Mononuclear cell (primary cell): ENCODE measurements around the gene FHIP1A. TPM values are rescaled to one million over a fixed set of nuclear protein-coding genes. Genes with fewer than 3 reads are reported as not detected.
"Not testable (repeated sequence)": the region's sequence is repeated elsewhere in the genome, so short reads cannot be mapped to it uniquely, and the experiment has no call there.

Source experiments
- H3K27me3 ChIP-seq: 2 replicates; pipeline ENCODE4 v1.6.0; 2011; ENCODE audit warnings: low read length, control low read depth; ENCODE audit not compliant: insufficient read depth
- H3K4me1 ChIP-seq: 2 replicates; pipeline ENCODE4 v1.5.1; 2011; ENCODE audit warnings: mild to moderate bottlenecking, low read length, control low read depth; ENCODE audit not compliant: insufficient read depth
- H3K4me3 ChIP-seq: 2 replicates; pipeline ENCODE4 v1.5.1; 2011; ENCODE audit warnings: mild to moderate bottlenecking, low read length, moderate library complexity
- H3K9me3 ChIP-seq: 2 replicates; pipeline ENCODE4 v1.5.1; 2011; ENCODE audit warnings: low read depth, mild to moderate bottlenecking, control low read depth, low read length
- total RNA-seq: library from RNA; depleted of rRNA; stranded (reverse); fragments of >200 nt; gene quantifications from one replicate; pipeline ENCODE4 v1.2.3, GENCODE V29; 2012

FHIP1A gene
- 2.8 TPM for total RNA-seq

- Histone ChIP-seq H3K4me3 (peak within 1 kb of the TSS; percentile 37), H3K9me3 (no peaks in the 10 kb centered on the region), H3K27me3 (peaks cover 22% of the 10 kb centered on the region), H3K4me1 (peaks cover 29% of the 10 kb centered on the region)
Observed at GRCh38 chr4:151408630-151409469, at the start of gene FHIP1A. Gene FHIP1A, plus strand, starts transcription at chr4:151409176. Its CDS starts 157,084 bp downstream, at chr4:151566260.

DNA sequence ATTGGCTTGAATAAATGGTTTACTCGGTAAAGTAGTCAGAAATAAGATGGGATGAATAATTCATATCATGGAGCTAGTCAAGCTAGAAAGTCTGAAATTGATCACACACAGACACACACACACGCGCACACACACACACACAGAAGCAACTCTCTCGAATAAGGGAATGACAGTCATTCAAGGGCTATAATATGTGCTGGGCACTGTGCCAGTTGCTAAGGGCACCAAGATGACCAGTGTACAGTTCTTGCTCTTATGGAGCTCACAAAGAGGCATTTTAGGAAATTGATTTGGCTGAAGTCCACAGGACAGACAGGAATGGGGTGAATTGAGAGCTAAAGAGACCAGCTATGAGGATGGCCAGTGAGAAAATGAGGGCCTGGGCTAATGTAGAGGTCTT, 49.4 kb upstream of the FHIP1A start:
- Histone ChIP-seq H3K9me3 (no peaks in the 10 kb centered on the region), H3K27me3 (peaks cover 7% of the 10 kb centered on the region), H3K4me3 (no peak overlapping the region), H3K4me1 (no peaks in the 10 kb centered on the region)

DNA sequence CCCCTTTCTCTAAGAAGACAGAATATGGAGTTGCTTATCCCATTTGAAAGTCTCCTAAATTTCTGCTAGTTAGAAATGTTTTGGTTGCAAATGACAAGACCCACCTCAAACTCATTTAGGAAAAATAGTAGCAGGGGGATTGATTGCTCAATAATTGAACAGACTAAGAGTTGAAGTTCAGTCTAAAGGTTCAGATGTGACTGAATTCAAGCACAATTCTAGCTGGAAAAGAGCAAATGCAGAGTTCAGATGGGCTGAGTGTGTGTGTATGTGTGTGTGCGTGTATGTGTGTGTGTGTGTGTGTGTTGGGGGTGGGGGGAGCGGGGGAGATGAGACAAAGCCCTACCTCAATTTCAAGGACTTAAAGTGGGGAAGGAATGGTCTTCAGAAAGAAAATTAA, 47.9 kb upstream of the FHIP1A start:
- no peaks in the 10 kb centered on the region for H3K4me1 ChIP-seq
- no peak overlapping the region for H3K4me3 ChIP-seq
- peaks cover 3% of the 10 kb centered on the region for H3K27me3 ChIP-seq
- H3K9me3 ChIP-seq, result no peaks in the 10 kb centered on the region

DNA sequence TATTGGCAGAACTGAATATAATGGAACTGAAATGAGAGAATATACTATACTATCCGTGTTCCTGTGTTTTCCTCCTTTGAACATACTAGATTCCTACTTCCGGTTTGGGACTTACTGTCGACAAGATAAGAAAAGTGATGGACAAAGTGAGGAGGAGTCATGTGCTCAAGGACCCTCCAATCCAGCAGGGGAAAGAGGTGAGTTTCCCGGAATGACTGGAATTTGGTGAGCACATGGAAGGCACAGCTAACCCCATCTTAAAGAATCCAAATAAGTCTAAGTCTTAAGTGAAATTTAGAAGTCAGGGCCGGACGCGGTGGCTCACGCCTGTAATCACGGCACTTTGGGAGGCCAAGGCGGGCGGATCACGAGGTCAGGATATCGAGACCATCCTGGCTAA, 47.0 kb upstream of the FHIP1A start:
- peaks cover 2% of the 10 kb centered on the region for H3K27me3 ChIP-seq
- H3K9me3 ChIP-seq, result no peaks in the 10 kb centered on the region
- H3K4me1 ChIP-seq, result no peaks in the 10 kb centered on the region
- no peak overlapping the region for H3K4me3 ChIP-seq

DNA sequence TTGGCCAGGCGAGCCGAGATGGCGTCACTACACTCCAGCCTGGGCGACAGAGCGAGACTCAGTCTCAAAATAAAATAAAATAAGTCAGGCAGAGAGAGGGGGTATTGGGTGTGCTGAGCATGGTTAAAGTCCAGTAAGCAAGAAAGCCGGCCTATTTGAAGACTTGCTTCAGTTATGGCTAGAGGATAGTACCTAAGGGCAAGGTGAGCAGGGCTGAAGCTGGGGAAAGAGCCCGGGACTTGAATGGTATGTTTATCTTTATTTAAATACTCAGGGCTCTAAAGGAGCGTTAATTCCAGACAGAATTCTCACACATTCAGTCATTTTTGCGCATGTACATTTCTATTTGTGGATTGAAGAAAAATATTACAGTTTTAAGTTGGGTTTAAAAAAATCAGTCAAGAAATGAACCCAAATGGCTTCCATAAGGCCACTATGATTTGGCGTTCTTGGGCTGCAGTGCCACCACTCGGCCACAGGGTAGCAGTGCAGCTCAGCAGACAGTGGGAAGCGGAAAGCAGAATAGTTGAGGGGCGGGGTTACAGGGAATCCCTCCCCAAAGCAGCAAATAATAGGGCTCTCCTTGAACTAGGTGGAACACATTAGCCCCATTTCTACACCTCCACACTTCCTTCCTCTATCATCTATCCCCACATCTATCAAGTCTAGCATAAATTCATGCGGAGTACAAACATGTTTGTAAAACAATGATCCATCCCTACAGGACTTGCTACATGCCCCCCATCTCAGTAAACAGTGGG, 46.4 kb upstream of the FHIP1A start:
- no peaks in the 10 kb centered on the region for H3K4me1 ChIP-seq
- no peak overlapping the region for H3K4me3 ChIP-seq
- peaks cover under 1% of the 10 kb centered on the region for H3K27me3 ChIP-seq
- H3K9me3 ChIP-seq, result no peaks in the 10 kb centered on the region

DNA sequence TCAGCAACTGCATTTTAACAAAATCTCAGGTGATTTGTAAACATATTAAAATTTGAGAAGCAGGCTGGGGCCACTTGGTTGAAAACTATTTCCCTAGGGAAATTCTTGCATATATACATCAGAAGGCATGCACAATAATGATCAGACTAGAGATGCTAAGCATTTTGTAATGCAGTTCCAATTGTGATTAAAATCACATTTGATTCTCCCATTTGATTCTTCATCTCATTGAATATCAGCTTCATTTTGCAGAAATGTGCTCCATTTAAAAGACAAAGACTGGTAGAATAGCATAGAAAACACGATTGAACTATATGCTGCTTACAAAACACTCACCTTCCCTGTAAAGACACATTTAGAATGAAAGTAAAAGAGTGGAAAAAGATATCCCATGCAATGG, 32.4 kb upstream of the FHIP1A start:
- no peaks in the 10 kb centered on the region for H3K4me1 ChIP-seq
- H3K9me3 ChIP-seq, result no peaks in the 10 kb centered on the region
- no peak overlapping the region for H3K4me3 ChIP-seq
- H3K27me3 ChIP-seq, result peaks cover 2% of the 10 kb centered on the region

DNA sequence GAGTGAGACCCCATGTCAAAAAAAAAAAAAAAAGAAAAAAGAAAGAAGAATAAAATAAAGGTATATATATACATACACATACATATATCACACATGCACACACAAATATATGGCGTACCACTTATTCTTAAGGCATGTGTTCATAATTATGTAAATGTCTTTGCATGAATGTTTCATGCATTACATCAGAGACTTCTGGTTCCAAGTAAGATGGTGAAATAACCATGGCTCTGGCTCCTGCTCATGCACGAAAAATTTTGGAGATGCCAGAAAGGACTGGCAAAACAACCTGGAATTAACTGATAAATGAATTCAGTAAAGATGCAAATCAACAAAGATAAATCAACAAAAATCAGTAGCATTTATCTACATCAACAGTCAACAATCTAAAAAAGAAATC, 19.7 kb upstream of the FHIP1A start:
- H3K4me3 ChIP-seq, result no peak overlapping the region
- no peaks in the 10 kb centered on the region for H3K4me1 ChIP-seq
- no peaks in the 10 kb centered on the region for H3K9me3 ChIP-seq
- H3K27me3 ChIP-seq, result peaks cover 7% of the 10 kb centered on the region

DNA sequence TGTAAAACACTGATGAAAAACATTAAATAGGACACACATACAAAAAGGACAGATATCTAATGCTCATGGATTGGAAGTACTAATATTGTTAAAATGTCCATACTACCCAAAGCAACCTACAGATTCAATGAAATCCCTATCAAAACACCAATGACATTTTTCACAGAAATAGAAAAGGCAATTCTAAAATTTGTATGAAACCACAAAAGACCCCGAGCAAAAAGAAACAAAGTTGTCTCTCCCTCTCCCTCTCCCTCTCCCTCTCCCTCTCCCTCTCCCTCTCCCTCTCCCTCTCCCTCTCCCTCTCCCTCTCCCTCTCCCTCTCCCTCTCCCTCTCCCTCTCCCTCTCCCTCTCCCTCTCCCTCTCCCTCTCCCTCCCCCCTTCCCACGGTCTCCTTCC, 19.2 kb upstream of the FHIP1A start:
- not testable (repeated sequence) for H3K9me3 ChIP-seq, H3K4me1 ChIP-seq, H3K4me3 ChIP-seq, H3K27me3 ChIP-seq

DNA sequence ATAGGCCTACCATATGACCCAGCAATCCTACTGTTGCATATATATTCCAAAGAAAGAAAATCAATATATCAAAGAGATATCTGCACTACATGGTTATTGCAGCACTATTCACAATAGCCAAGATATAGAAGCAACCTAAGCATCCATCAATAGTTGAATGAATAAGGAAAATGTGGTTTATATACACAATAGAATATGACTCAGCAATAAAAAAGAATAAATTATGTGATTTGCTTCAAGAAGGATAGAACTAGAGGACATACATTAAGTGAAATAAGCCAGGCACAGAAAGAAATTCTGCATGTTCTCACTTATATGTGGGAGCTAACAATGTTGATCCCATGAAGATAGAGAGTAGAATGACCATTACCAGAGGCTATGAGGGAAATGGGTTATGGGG, 13.1 kb upstream of the FHIP1A start:
- H3K4me3 ChIP-seq, result no peak overlapping the region
- H3K27me3 ChIP-seq, result peaks cover 7% of the 10 kb centered on the region
- no peaks in the 10 kb centered on the region for H3K9me3 ChIP-seq
- no peaks in the 10 kb centered on the region for H3K4me1 ChIP-seq

- no peak overlapping the region for H3K4me3 ChIP-seq
- H3K4me1 ChIP-seq, result no peaks in the 10 kb centered on the region
- H3K9me3 ChIP-seq, result no peaks in the 10 kb centered on the region
- no peaks in the 10 kb centered on the region for H3K27me3 ChIP-seq
Observed at GRCh38 chr4:151400343-151400742, 8.6 kb upstream of the FHIP1A start.

- H3K27me3 ChIP-seq, result no peaks in the 10 kb centered on the region
- no peaks in the 10 kb centered on the region for H3K4me1 ChIP-seq
- no peak overlapping the region for H3K4me3 ChIP-seq
- no peaks in the 10 kb centered on the region for H3K9me3 ChIP-seq
Observed at GRCh38 chr4:151401739-151402138, 7.2 kb upstream of the FHIP1A start.

DNA sequence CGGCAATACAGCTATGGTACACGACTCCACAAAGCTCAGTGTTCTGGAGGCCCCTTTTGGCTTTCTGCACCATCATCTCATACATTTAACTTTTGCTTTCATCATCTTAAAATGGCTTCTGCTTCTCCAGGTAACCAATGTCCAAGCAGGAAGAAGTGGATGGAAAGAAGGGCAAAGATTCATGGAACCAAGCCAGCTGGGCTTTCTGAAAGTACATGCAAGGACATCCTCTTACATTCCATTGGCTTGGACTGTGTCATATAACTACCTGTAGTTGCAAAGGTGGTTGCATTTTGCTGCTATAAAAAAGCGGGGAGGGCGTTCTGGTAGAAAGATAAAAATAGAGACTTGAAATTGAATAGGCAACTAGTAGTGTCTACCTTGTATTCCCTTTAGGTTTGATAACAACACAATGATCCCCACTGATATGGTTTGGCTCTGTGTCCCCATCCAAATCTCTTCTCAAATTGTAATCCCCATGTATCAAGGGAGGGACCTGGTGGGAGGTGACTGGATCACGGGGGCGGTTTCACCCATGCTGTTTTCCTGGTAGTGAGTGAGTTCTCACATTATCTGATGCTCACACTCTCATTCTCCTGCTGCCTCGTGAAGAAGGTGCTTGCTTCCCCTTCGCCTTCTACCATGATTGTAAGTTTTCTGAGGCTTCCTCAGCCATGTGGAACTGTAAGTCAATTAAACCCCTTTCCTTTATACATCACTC, 6.7 kb upstream of the FHIP1A start:
- peaks cover 3% of the 10 kb centered on the region for H3K4me1 ChIP-seq
- H3K27me3 ChIP-seq, result no peaks in the 10 kb centered on the region
- H3K9me3 ChIP-seq, result no peaks in the 10 kb centered on the region
- H3K4me3 ChIP-seq, result no peak overlapping the region

DNA sequence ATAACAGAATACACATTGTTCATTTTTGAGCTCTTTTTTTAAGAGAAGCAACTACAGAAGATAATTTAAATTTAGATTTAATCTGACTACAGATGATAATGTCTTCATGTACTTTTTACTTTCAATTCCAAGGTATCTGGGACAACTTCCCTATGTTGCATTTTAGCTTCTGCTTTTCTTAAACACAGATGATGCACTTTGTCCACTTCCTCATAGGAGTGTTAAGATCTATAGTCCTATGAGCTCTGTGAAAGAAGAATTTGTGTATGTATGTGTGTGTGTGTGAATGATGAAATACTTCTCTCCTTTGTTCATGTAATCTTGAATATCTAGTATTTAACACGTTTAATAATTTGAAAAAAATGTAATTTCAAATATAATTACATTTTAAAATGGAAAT, 5.3 kb upstream of the FHIP1A start:
- peaks cover 4% of the 10 kb centered on the region for H3K27me3 ChIP-seq
- no peaks in the 10 kb centered on the region for H3K9me3 ChIP-seq
- no peak overlapping the region for H3K4me3 ChIP-seq
- H3K4me1 ChIP-seq, result peaks cover 17% of the 10 kb centered on the region

GRCh38 chr4:151404802-151405201, 4.2 kb upstream of the FHIP1A start:
- Histone ChIP-seq H3K27me3 (peaks cover 10% of the 10 kb centered on the region), H3K4me1 (peaks cover 25% of the 10 kb centered on the region)
- H3K4me3 ChIP-seq, H3K9me3 ChIP-seq: not testable (repeated sequence)

- Histone ChIP-seq H3K9me3 (no peaks in the 10 kb centered on the region), H3K4me3 (no peak overlapping the region), H3K27me3 (peaks cover 22% of the 10 kb centered on the region), H3K4me1 (peaks cover 29% of the 10 kb centered on the region)
Observed at GRCh38 chr4:151407018-151407417, 2.0 kb upstream of the FHIP1A start.
